ENCODE data around the gene FCN1.

DNA sequence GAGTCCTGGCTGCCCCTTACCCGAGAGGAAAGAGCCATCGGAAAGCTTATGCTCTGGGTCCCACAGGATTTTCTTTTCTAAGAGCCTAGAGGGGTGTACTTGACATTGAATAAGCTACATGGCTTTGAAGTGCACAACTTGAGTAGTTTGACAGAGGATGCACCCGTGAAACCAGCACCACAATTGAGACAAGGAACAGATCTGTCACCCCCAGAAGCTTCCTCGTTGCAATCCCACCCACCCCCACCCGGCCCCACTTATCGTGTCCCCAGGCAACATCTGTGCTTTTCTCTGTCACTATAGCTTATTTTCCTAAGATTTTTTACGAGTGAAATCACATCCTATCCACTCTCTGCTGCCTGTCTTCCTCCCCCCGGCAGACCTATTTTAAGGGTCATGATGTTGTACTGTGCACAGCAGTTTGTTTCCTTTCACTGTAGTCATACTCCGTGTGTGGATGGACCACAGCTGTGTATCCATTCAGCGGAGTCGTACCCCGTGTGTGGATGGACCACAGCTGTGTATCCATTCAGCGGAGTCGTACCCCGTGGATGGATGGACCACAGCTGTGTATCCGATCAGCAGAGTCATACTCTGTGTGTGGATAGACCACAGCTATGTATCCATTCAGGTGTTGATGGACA is 45.9 kb downstream of the FCN1 start:
- no peak for TF ChIP-seq EZH2 (IDR thresholded peaks at IDR 0.05; ENCODE audit: low read length)
- TF ChIP-seq, protein P1, sequence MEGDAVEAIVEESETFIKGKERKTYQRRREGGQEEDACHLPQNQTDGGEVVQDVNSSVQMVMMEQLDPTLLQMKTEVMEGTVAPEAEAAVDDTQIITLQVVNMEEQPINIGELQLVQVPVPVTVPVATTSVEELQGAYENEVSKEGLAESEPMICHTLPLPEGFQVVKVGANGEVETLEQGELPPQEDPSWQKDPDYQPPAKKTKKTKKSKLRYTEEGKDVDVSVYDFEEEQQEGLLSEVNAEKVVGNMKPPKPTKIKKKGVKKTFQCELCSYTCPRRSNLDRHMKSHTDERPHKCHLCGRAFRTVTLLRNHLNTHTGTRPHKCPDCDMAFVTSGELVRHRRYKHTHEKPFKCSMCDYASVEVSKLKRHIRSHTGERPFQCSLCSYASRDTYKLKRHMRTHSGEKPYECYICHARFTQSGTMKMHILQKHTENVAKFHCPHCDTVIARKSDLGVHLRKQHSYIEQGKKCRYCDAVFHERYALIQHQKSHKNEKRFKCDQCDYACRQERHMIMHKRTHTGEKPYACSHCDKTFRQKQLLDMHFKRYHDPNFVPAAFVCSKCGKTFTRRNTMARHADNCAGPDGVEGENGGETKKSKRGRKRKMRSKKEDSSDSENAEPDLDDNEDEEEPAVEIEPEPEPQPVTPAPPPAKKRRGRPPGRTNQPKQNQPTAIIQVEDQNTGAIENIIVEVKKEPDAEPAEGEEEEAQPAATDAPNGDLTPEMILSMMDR (optimal IDR thresholded peaks at IDR 0.05 in 1 of 3, IDR thresholded peaks at IDR 0.05 in 1 of 3, conservative IDR thresholded peaks at IDR 0.05 in 1 of 3; ENCODE audit: extremely low read depth in 1 of 3, insufficient read depth in 2 of 3, low read length in 3 of 3) = no peak

Data from keratinocyte (primary cell).